GM19043 (cell line): ENCODE measurements around the gene ARHGAP45.
"Not testable (repeated sequence)": the region's sequence is repeated elsewhere in the genome, so short reads cannot be mapped to it uniquely, and the experiment has no call there.

ENCODE experiments used
- ATAC-seq: cut with Tn5 transposase; IDR thresholded peaks from one replicate; pipeline ENCODE4 v1.9.1; 2021; ENCODE audit warnings: low read depth; ENCODE audit not compliant: unreplicated experiment

ARHGAP45 gene, protein sequence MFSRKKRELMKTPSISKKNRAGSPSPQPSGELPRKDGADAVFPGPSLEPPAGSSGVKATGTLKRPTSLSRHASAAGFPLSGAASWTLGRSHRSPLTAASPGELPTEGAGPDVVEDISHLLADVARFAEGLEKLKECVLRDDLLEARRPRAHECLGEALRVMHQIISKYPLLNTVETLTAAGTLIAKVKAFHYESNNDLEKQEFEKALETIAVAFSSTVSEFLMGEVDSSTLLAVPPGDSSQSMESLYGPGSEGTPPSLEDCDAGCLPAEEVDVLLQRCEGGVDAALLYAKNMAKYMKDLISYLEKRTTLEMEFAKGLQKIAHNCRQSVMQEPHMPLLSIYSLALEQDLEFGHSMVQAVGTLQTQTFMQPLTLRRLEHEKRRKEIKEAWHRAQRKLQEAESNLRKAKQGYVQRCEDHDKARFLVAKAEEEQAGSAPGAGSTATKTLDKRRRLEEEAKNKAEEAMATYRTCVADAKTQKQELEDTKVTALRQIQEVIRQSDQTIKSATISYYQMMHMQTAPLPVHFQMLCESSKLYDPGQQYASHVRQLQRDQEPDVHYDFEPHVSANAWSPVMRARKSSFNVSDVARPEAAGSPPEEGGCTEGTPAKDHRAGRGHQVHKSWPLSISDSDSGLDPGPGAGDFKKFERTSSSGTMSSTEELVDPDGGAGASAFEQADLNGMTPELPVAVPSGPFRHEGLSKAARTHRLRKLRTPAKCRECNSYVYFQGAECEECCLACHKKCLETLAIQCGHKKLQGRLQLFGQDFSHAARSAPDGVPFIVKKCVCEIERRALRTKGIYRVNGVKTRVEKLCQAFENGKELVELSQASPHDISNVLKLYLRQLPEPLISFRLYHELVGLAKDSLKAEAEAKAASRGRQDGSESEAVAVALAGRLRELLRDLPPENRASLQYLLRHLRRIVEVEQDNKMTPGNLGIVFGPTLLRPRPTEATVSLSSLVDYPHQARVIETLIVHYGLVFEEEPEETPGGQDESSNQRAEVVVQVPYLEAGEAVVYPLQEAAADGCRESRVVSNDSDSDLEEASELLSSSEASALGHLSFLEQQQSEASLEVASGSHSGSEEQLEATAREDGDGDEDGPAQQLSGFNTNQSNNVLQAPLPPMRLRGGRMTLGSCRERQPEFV

DNA sequence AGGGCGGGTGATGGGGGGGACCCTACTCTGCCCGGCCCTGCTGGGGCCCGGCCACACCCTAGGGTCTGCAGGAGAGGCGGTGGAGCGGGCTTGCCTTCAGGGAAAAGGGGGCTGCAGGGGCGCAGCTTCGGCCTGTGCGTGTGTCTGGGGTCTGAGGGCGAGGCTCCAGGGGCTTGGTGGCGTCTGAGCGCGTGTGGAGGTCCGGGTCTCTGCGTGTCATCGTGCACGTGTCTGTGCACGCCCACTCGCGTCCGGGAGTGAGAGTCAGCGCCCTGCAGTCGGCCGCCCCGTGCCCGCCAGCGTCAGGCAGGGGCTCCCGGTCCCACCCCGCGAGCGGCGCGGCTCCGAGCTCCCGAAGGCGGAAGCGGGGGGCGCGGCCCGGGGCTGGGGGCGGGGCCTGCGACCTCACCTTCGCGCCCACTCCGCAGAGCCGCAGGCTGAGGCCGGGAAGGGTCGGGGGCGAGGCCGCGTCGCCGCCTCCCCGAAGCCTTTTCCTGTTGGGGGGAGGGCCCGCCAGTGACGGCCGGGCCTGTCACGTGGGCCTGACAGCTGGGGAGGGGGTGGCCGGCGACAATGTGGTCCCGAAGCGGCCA is at the start of gene ARHGAP45:
Gene ARHGAP45 (plus strand): TSS at position 420 of the 593 bp plus-strand sequence. CDS start 239 bp downstream, outside the sequence.
- ATAC-seq, result no peak

DNA sequence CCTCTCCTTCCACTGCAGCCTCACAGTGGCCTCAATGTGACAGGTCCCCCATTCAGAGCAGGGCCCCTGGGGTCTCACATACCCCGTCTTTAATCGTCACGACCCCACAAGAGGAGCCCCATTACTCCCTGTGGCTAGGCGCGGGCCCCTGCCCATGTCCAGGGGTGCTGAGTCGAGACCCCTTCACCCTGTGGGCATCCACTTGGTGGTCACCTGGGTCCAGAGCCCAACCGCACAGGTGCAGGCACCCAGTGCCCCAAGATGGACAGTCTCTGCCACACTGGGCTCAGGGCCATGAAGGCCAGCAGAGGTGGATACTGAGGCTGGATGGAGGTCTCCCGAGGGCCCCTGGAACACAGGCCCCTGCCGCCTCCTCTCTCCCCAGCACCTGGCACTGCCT is 49.1 kb upstream of the ARHGAP45 start:
- ATAC-seq, result no peak

DNA sequence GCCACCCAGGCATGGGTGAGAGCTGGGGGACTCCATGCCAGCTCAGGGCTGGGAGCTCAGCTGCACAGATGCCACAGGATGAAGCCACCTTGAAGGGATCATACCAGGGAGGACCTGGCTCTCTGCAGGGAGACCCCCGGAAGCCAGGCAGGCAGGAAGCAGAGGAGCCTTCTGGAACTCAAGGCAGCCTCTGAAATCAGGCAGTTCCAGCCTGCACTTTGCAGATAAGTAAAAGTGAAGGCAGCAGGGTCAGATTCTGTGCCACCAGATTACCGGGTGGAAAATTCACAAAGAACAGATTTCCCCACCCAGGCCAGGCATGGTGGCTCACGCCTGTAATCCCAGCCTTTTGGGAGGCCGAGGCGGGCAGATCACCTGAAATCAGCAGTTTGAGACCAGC is 48.6 kb upstream of the ARHGAP45 start:
- no peak for ATAC-seq

DNA sequence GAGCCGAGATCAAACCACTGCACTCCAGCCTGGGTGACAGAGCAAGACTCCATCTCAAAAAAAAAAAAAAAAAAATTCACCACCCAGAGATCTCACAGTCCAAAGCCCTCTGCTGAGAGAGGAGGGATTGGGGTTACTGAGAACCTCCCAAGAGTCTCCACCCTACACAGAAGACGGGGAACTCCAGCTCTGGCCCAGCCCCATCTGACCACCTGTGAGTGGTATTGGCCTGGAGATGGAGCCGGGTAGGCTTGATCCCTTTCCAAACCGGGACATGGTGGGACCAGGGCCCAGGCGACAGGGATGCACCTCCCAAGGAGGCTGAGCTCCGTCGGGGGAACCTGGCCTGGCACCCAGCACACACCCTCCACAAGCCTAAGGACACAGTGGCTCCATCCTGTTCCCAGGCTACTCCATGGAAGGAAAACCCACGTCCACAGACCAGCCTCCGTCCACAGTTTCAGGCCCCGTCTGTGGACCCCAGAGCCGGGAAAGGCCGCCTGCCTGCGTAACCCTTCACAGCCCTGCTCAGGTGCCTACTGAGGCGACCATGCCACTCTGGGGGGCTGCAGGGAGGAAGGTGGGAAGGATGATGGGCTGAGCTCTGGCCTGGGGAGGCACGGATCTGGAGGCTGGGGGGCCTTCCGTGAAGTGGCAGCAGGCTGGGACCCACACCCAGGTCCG is 47.9 kb upstream of the ARHGAP45 start:
- ATAC-seq, result no peak

DNA sequence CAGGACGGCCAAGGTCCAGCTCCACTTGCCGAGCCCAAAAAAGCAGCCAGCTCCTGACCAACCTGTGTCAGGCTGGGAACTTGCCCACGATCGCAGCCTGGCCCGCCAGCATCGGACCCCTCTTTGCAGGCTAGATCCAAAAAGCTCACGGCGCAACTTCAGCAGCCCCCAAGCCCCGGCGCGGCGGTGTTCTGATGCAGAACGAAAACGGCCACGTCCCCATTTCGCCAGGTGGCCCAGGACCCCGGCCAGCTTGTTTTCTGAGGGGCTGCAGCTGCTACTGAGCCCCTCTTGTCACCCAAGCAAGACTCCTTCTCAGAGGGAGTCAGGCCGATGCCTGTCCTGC is 47.4 kb upstream of the ARHGAP45 start:
- ATAC-seq, result no peak

DNA sequence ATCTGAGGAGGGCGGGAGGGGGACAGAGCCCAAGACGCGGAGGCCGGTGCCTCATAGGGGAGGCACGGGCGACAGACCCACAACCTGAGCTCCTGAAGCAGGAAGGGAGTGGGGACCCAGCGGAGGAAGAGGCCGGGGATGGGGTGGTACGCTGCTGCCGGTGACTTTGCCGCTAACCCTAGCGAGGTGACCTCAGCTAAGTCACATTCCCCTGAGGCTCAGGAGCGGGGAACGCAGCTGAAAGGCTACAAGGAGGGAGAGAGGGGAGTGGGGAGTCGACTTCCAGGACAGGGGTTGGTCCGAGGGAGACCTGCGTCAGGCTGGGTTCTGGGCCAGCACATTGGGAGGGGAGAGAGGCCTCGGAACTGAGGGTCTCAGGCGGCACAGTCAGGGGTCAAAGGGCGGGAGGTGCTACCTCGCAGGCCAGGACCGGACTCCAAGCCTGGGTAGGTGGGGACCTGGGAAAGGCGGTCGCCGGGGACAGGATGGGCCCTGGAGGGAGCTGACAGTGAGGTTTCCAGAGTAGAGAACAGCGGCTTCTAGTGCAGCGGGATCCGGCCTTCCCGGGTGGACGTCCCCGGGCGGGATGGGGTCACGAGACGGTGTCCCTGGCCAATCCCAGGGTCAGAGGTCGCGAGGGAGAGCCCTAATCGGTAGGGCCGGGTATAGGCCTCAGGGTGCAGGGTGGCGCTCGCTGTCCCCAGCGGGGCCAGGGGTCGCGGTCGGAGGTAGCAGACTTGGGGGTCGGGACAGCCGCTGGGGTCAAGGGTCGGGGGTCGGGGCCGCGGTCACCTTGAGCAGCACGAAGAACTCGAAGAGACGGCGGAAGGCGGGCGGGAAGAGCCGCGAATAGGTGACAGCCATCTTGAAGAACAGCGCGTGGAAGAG is 46.7 kb upstream of the ARHGAP45 start:
- no peak for ATAC-seq

DNA sequence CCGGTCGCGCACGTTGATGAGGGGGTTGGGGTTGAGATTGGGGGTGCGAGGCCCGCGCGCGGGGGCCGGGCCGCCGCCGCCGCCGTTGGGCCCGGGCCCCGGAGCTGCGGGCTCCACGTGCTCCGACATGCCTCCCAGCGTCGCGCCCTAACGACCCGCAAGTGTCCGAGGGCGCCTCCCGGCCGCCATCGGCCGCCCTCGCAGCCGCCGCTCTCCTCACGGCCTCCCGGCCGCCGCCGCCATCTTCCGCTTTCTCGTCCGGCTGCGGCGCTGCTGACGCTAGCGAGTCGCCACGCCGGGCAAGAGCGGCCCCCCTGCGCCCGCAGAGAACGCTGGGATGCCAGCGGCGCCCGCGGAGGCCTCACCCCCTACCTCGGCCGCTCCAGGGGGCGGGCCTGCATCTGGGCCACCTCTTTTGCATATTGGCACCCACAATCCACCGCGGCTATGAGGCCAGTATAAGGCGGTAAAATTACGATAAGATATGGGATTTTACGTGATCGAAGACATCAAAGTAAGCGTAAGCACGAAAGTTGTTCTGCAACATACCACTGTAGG is 46.0 kb upstream of the ARHGAP45 start, which contains the start of gene TMEM259:
Gene TMEM259 (minus strand): TSS at position 256 of the 558 bp plus-strand sequence. CDS start 127 bp downstream, at position 129.
- peak; percentile 80 for ATAC-seq

DNA sequence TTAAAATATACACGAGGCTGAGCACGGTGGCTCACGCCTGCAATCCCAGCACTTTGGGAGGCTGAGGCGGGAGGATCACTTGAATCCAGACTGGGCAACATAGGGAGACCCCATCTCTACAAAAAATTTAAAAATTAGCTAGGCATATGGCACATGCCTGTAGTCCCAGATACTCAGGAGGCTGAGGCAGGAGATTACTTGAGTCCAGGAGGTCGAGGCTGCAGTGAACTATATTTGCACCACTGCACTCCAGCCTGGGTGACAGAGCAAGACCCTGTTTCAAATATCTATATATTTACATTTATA is 43.1 kb upstream of the ARHGAP45 start:
- ATAC-seq, result not testable (repeated sequence)

DNA sequence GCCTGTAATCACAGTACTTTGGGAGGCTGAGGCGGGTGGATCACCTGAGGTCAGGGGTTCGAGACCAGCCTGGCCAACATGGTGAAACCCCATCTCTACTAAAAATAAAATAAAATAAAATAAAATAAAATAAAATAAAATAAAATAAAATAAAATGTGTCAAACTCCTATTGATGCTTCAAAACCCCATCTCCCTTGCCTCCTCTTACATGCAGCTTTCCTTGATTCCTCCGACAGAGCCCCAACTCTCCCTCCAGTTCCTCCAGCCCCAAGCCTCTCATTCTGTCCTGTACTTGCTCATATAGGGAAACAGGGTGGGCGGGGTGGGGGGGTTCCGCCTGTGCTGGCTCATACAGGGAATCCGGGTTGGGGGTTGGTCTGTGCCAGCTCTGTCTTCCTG is 41.9 kb upstream of the ARHGAP45 start:
- ATAC-seq, result not testable (repeated sequence)

DNA sequence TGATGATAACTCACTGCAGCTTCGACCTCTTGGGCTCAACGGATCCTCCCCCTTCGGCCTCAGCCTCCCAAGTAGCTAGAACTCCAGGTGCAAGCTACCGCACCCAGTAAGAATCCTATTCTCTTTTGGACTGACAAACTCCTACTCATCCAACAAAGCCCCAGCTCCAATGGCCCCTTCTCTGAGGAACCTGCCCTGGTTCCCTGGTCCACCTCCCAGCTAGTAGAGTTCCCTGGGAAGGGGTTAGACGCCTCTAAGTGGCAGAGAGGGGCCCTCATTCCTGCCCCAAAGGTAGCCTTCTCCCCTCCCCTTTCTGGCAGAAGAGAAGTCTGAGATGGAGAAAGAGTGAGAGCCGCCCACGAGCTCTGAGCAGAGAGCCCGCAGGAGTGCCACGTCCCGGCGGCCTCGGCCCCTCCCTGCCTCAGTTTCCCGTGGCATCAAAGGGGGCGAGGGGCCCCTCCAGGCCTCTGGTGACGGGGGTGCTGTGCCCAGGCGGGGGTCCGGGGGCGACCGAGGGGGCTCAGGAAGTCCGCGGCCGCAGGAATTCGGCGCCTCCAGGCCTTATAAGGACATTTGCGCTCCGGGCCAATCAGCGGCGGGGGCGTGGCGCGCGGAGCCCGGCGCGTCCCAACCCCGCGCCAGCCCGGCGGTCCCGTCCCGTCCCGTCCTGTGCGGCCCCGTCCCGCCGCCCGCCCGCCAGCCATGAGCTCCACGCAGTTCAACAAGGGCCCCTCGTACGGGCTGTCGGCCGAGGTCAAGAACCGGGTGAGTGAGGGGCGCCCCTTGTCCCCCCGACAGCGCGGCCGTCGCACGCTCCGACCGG is 40.8 kb upstream of the ARHGAP45 start, which contains the start of gene CNN2:
Gene CNN2 (plus strand): TSS at position 649 of the 823 bp plus-strand sequence. CDS start 54 bp downstream, at position 703.
- no peak for ATAC-seq

DNA sequence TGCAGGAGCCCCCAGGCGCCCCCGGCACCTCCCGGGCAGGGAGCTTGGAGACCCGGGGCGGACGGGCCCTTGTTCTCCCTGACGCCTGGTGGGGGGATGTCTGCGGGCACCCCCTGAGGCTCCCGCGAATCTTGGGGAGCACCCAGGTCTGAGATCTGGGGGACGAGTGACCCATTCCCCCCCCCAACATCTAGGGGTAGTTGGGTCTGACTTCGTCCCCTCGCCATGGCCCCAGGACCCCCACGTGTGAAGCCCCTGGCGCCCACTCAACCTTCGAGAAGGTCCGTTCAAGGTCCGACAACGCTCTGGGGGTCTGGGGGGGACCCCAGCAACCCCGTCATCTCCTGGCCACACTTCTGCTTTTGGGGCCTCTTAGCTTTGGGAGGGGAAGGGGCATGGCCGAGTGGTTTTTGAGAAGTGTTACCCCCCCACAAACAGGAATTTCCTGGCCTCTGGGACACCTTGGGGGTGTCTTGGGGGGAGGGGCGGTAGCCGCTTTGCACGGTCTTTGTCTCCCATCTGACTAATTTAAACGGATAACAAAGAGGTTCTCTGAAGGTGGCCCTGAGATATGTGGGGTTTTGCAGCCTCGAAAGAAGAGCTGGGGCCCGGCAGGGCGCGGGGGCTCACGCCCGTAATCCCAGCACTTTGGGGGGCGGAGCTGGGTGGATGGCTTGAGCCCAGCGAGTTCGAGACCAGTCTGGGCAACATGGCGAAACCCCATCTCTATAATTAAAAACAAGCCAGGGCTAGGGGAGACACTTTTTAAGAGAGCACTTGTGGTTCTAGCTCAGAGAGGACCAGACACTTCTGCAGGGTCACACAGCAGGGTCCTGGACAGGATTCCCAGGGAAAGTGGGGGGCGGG is 40.0 kb upstream of the ARHGAP45 start:
- ATAC-seq, result no peak

DNA sequence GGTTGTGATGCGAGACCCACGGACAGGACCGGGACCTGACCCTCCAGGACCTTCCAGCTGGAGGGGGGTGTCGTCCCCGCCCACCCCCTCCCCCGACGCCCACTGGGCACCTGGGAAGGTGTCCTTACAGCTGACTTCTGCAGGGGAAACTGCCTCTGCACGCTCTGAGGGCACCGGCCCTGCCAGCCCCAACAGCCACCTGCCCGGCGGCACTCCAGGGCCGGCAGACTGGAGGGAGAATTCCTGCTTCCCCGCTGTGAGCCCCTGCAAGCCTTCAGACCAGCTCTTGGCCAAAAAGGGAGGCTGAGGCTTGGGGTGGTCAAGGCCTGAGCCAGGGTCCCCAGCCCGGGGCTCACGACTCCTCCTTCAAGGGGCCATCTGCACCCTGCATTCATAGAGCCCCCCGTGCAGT is 39.3 kb upstream of the ARHGAP45 start:
- ATAC-seq, result no peak

DNA sequence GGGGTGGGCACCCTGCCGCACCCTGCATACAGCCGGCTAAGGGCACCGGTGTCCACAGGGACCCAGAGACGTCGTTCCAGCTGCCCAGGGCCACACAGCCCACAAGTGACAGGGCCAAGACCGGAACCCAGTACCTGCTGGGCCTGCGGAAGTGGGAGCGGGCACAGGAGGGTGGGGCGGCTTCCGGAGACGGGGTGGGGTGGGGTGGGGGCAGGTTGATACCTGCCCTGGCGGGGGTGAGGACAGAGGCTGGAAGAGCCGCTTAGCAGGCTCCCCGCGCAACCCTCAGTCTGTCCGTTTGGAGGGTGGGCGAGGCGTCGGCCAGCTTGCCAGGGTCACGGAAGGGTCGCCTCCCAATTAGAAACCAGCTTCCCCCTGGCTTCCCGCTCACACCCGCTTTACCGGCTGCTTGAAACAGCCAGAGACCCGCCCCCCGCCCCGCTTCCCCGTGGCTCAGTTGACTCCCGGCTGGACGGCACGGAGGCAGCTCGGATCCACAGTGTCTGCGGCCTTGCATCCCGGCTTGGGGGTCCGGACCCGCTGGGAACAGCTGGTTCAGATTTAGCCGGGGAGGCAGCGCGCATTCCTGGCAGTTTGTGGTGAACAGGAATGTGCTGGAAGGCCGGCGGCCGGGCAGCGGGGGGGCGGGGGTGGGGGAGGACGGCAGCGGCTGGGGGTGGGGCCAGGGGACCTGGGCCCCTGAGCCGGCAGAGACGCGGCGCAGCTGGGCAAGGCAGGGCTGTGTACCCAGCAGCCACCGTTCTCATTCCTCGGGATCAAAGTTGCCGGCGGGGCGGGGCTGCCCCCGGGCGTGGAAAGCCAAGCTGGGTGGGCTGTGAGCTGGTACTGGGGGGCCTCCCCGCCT is 38.7 kb upstream of the ARHGAP45 start:
- ATAC-seq, result no peak

DNA sequence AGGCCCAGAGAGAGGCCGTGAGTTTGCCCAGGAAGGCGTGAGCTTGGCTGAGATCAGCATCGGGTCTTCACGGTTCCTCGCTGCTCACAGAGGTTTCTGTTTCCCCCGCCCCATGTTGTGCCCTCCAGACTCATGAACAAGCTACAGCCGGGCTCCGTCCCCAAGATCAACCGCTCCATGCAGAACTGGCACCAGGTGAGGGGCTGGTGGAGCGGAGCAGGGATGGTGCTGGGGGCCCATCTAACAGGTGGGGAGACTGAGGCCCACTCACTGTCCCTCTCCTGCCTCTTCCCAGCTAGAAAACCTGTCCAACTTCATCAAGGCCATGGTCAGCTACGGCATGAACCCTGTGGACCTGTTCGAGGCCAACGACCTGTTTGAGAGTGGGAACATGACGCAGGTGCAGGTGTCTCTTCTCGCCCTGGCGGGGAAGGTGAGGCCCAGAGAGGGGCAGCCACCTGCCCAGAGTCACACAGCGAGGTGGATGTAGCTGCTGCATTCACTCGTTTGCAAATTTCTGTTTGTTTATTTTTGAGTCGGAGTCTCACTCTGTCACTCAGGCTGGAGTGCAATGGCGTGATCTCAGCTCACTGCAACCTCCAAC is 34.6 kb upstream of the ARHGAP45 start:
- ATAC-seq, result no peak

DNA sequence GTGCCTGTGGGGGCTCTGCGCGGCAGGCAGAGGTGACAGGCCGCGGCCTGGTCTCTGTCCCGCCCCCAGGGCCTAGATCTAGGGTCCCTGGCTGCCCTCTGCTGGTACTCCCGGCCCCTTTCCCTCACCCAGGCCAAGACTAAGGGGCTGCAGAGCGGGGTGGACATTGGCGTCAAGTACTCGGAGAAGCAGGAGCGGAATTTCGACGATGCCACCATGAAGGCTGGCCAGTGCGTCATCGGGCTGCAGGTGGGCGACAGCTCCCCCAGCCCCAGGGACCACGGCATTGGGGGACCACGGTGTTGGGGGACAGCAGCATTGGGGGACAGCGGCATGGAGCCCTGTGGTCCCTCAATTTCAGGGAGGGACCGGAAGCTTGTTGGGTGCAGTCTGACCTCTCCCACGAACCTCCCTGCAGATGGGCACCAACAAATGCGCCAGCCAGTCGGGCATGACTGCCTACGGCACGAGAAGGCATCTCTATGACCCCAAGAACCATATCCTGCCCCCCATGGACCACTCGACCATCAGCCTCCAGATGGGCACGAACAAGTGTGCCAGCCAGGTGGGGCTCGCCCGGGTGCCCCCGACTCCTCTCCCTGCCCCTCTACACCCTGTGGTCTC is 30.9 kb upstream of the ARHGAP45 start:
- ATAC-seq, result no peak
